CD8-positive, alpha-beta memory T cell (primary cell): ENCODE measurements around the gene ANGPTL5. TPM values are rescaled to one million over a fixed set of nuclear protein-coding genes. Genes with fewer than 3 reads are reported as not detected.

Source experiments
- polyA plus RNA-seq: library from polyadenylated mRNA; unstranded; fragments of 300-500 nt; fragmentation: Illumina TruSeq; gene quantifications from one replicate; pipeline ENCODE4 v1.2.3, GENCODE V29; 2021
- total RNA-seq, 2 experiments: library from RNA; stranded (reverse); gene quantifications; one replicate each; pipeline ENCODE4 v1.2.3, GENCODE V29; 2021

Gene ANGPTL5
- total and polyA plus RNA-seq, 3 experiments from 2014 or later = not detected

Other genes with a start within 250 kb of the ANGPTL5 start
- gene CEP126, start 1.5 kb downstream of the ANGPTL5 start, total RNA-seq = 1 to 10 TPM; 1.6 to 1.8 TPM
- gene CEP126, start 1.5 kb downstream of the ANGPTL5 start, polyA plus RNA-seq = 1.1 TPM
- gene CFAP300, start 130.9 kb upstream of the ANGPTL5 start, total RNA-seq = not detected
- not detected for gene CFAP300, start 130.9 kb upstream of the ANGPTL5 start, polyA plus RNA-seq
- under 1 TPM; 0.20 to 0.42 TPM for gene YAP1, start 193.9 kb upstream of the ANGPTL5 start, total RNA-seq
- gene YAP1, start 193.9 kb upstream of the ANGPTL5 start, polyA plus RNA-seq = 0.12 TPM